ENCODE measurements around the gene RAPGEF2. TPM values are rescaled to one million over a fixed set of nuclear protein-coding genes. Genes with fewer than 3 reads are reported as not detected.
A peak's percentile ranks its signal among the peaks of the same experiment; 100 is the strongest.

RAPGEF2 gene
- total and polyA plus RNA-seq, 9 of the 15 experiments (the other 6 are each of a cell fraction or from before 2014, with no cell fraction given): 3.1 to 32.6 (median 23.1) TPM

DNA sequence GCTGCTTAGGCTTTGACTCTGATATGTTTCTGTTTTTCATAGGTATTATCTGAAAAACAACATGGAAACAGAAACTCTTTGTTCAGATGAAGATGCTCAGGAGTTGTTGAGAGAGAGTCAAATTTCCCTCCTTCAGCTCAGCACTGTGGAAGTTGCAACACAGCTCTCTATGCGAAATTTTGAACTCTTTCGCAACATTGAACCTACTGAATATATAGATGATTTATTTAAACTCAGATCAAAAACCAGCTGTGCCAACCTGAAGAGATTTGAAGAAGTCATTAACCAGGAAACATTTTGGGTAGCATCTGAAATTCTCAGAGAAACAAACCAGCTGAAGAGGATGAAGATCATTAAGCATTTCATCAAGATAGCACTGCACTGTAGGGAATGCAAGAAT is 238.6 kb downstream of the RAPGEF2 start:
- CTCF ChIA-PET (ENCODE audit: low intra/inter-chr PET ratio): no interaction called here
- POLR2A ChIA-PET: interaction anchor here (0.8 kb wide), 1 partner anchor 9 kb away, joined by 3 read pairs; no protein-coding TSS in a partner anchor
- peak; percentile 44 for FAIRE-seq

More for the DNA sequence above, 238.6 kb downstream of the RAPGEF2 start:
- in situ Hi-C loops (cut with MboI): no loop called here
- no TSS peak for BruUV-seq (replicated peaks)
- Histone ChIP-seq H3K4me3 (no peak overlapping the region), H3K36me3 (ENCODE audit: control insufficient read depth, insufficient read depth, low read length) (peaks cover 61% of the 10 kb centered on the region), H3K79me2 (ENCODE audit: control insufficient read depth, insufficient read depth, low read length) (no peaks in the 10 kb centered on the region), H3K27me3 (ENCODE audit: control insufficient read depth in 2 of 2, insufficient read depth in 2 of 2, low read length in 2 of 2) (no peaks in the 10 kb centered on the region), H2AFZ (ENCODE audit: low read depth, low read length) (no peak overlapping the region), H3K4me1 (replicated peaks in 1 of 2; ENCODE audit: control insufficient read depth in 2 of 2, insufficient read depth in 2 of 2, low read length in 2 of 2) (no peaks in the 10 kb centered on the region), H3K9ac (ENCODE audit: insufficient read depth in 1 of 2, low read depth in 2 of 2, low read length in 2 of 2) (no peak overlapping the region), H3K4me2 (ENCODE audit: insufficient read depth, low read length) (no peak overlapping the region), H3K9me1 (ENCODE audit: control insufficient read depth, insufficient read depth, low read length) (no peaks in the 10 kb centered on the region), H4K20me1 (replicated peaks; ENCODE audit: control insufficient read depth, insufficient read depth, low read length) (no peaks in the 10 kb centered on the region), H3K27ac (ENCODE audit: extremely low read depth, low read depth, low read length) (no peak overlapping the region), H3K9me3 (replicated peaks; ENCODE audit: control insufficient read depth, insufficient read depth, low read depth, low read length) (no peaks in the 10 kb centered on the region)
- TF ChIP-seq, protein P1, sequence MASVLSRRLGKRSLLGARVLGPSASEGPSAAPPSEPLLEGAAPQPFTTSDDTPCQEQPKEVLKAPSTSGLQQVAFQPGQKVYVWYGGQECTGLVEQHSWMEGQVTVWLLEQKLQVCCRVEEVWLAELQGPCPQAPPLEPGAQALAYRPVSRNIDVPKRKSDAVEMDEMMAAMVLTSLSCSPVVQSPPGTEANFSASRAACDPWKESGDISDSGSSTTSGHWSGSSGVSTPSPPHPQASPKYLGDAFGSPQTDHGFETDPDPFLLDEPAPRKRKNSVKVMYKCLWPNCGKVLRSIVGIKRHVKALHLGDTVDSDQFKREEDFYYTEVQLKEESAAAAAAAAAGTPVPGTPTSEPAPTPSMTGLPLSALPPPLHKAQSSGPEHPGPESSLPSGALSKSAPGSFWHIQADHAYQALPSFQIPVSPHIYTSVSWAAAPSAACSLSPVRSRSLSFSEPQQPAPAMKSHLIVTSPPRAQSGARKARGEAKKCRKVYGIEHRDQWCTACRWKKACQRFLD (CRISPR knock-in tag; IDR thresholded peaks at IDR 0.05): no peak
- TF ChIP-seq SIRT6 (IDR thresholded peaks at IDR 0.05; ENCODE audit: low read depth, low read length): no peak
- TF ChIP-seq ZNF239 (CRISPR knock-in tag; IDR thresholded peaks at IDR 0.05): no peak
- peak; percentile 87 for TF ChIP-seq CEBPB (tag; IDR thresholded peaks at IDR 0.05)
- TF ChIP-seq CEBPG (CRISPR knock-in tag; IDR thresholded peaks at IDR 0.05): no peak
- peak; percentile 52 to 81 for TF ChIP-seq CEBPG (tag; conservative IDR thresholded peaks at IDR 0.05 in 1 of 2, IDR thresholded peaks at IDR 0.05 in 1 of 2)
- TF ChIP-seq, protein P2, sequence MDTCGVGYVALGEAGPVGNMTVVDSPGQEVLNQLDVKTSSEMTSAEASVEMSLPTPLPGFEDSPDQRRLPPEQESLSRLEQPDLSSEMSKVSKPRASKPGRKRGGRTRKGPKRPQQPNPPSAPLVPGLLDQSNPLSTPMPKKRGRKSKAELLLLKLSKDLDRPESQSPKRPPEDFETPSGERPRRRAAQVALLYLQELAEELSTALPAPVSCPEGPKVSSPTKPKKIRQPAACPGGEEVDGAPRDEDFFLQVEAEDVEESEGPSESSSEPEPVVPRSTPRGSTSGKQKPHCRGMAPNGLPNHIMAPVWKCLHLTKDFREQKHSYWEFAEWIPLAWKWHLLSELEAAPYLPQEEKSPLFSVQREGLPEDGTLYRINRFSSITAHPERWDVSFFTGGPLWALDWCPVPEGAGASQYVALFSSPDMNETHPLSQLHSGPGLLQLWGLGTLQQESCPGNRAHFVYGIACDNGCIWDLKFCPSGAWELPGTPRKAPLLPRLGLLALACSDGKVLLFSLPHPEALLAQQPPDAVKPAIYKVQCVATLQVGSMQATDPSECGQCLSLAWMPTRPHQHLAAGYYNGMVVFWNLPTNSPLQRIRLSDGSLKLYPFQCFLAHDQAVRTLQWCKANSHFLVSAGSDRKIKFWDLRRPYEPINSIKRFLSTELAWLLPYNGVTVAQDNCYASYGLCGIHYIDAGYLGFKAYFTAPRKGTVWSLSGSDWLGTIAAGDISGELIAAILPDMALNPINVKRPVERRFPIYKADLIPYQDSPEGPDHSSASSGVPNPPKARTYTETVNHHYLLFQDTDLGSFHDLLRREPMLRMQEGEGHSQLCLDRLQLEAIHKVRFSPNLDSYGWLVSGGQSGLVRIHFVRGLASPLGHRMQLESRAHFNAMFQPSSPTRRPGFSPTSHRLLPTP (IDR thresholded peaks at IDR 0.05; ENCODE audit: borderline replicate concordance, extremely low read depth, insufficient read length): no peak
- no peak for TF ChIP-seq TRIM24 (IDR thresholded peaks at IDR 0.05)
- TF ChIP-seq GATA2 (CRISPR knock-in tag; IDR thresholded peaks at IDR 0.05): no peak
- TF ChIP-seq ERF (CRISPR knock-in tag; IDR thresholded peaks at IDR 0.05): no peak
- no peak for TF ChIP-seq POLR2A (conservative IDR thresholded peaks at IDR 0.05)
- intact Hi-C loops (cut with micrococcal nuclease): no loop called here
- no peak for ATAC-seq
- 89% methylated on average over 2 of the region's 2 CpGs for WGBS (ENCODE audit: insufficient coverage, low coverage, missing lambda C conversion rate)
- DNase-seq (ENCODE audit: extremely low read depth in 1 of 4, low spot score in 3 of 4): no peak
